HEK293 (cell line): ENCODE data around the gene PTTG1.

Source experiments
- CTCF ChIA-PET: fragments of 350-600 bp; formaldehyde crosslinking; extraction: SDS; loops from one replicate; lab custom pipeline; 2021; ENCODE audit warnings: antibody characterized with exemption; lab: Yijun Ruan, JAX
- POLR2A ChIA-PET: fragments of 300-600 bp; formaldehyde crosslinking; extraction: SDS; loops from one replicate; lab custom pipeline; 2020; ENCODE audit warnings: antibody characterized with exemption, inconsistent platforms; lab: Yijun Ruan, JAX
- H3K27ac ChIP-seq: fragments of 200-500 bp; sonication (Bioruptor generic); 2 replicates; pipeline ENCODE4 v1.5.1; 2014; ENCODE audit warnings: low read depth, low read length, control low read depth, inconsistent platforms; ENCODE audit errors: extremely low read depth
- H3K36me3 ChIP-seq, 2 experiments: fragments of 200-500 bp in 1 of 2; sonication (Bioruptor generic) in 1 of 2; 1 replicate in 1 of 2; 2 replicates in 1 of 2; pipeline ENCODE4 v1.5.1; 2014 to 2017; ENCODE audit warnings: inconsistent platforms in 2 of 2, low read length in 2 of 2; ENCODE audit not compliant: control insufficient read depth in 2 of 2, insufficient read depth in 1 of 2
- H3K4me1 ChIP-seq: fragments of 200-500 bp; sonication (Bioruptor generic); 2 replicates; pipeline ENCODE4 v1.5.1; 2014; ENCODE audit warnings: mild to moderate bottlenecking, low read length, inconsistent platforms; ENCODE audit not compliant: control insufficient read depth, insufficient read depth
- H3K4me3 ChIP-seq: 2 replicates; pipeline ENCODE4 v1.5.1; 2011; ENCODE audit warnings: low read depth, mild to moderate bottlenecking, control low read depth, low read length, moderate library complexity
- H3K9me3 ChIP-seq: fragments of 200-500 bp; sonication (Bioruptor generic); 2 replicates; pipeline ENCODE4 v1.5.1; 2014; ENCODE audit warnings: low read depth, low read length, inconsistent platforms; ENCODE audit not compliant: control insufficient read depth, insufficient read depth
- BCL11B ChIP-seq: fragments of 450-650 bp; formaldehyde crosslinking; IDR thresholded peaks from 2 replicates; pipeline ENCODE4 v1.5.1; 2016; ENCODE audit warnings: low read depth, missing biosample characterization, missing genetic modification characterization
- GLIS1 ChIP-seq: fragments of 450-650 bp; formaldehyde crosslinking; IDR thresholded peaks from 2 replicates; pipeline ENCODE4 v1.5.1; 2016; ENCODE audit warnings: missing biosample characterization, missing genetic modification characterization
- KLF9 ChIP-seq: fragments of 450-650 bp; formaldehyde crosslinking; IDR thresholded peaks from 2 replicates; pipeline ENCODE4 v1.5.1; 2016; ENCODE audit warnings: missing biosample characterization, missing genetic modification characterization, low read depth
- PRDM1 ChIP-seq: fragments of 450-650 bp; formaldehyde crosslinking; IDR thresholded peaks from 2 replicates; pipeline ENCODE4; 2016; ENCODE audit warnings: missing biosample characterization, missing genetic modification characterization
- REPIN1 ChIP-seq: fragments of 450-650 bp; formaldehyde crosslinking; IDR thresholded peaks from 2 replicates; pipeline ENCODE4 v1.5.1; 2017; ENCODE audit warnings: missing biosample characterization, missing genetic modification characterization, low read depth
- TCF7L2 ChIP-seq: IDR thresholded peaks from 2 replicates; pipeline ENCODE4 v1.6.1; 2011; ENCODE audit warnings: low read depth, mild to moderate bottlenecking, inconsistent platforms, low read length, moderate library complexity, borderline replicate concordance
- TRIM28 ChIP-seq: IDR thresholded peaks from 2 replicates; pipeline ENCODE4 v1.6.1; 2011; ENCODE audit warnings: low read length, control low read depth, borderline replicate concordance
- ZNF132 ChIP-seq: fragments of 450-650 bp; formaldehyde crosslinking; IDR thresholded peaks from 2 replicates; pipeline ENCODE4 v1.5.1; 2017; ENCODE audit warnings: missing biosample characterization, missing genetic modification characterization, borderline replicate concordance
- ZNF169 ChIP-seq: fragments of 450-650 bp; formaldehyde crosslinking; IDR thresholded peaks from 2 replicates; pipeline ENCODE4 v1.5.1; 2016; ENCODE audit warnings: missing biosample characterization, missing genetic modification characterization
- ZNF175 ChIP-seq: fragments of 450-650 bp; formaldehyde crosslinking; IDR thresholded peaks from 2 replicates; pipeline ENCODE4 v1.5.1; 2016; ENCODE audit warnings: missing biosample characterization, missing genetic modification characterization
- ZNF2 ChIP-seq: fragments of 450-650 bp; formaldehyde crosslinking; IDR thresholded peaks from 2 replicates; pipeline ENCODE4 v1.5.1; 2016; ENCODE audit warnings: missing biosample characterization, missing genetic modification characterization
- ZNF24 ChIP-seq: fragments of 450-650 bp; formaldehyde crosslinking; IDR thresholded peaks from 2 replicates; pipeline ENCODE4 v1.5.1; 2016; ENCODE audit warnings: missing biosample characterization, missing genetic modification characterization
- ZNF302 ChIP-seq: fragments of 450-650 bp; formaldehyde crosslinking; IDR thresholded peaks from 2 replicates; pipeline ENCODE4 v1.5.1; 2016; ENCODE audit warnings: missing biosample characterization, missing genetic modification characterization, low read depth
- ZNF311 ChIP-seq: fragments of 450-650 bp; formaldehyde crosslinking; IDR thresholded peaks from 2 replicates; pipeline ENCODE4 v1.5.1; 2017; ENCODE audit warnings: missing biosample characterization, missing genetic modification characterization, borderline replicate concordance
- ZNF394 ChIP-seq: fragments of 450-650 bp; formaldehyde crosslinking; IDR thresholded peaks from 2 replicates; pipeline ENCODE4 v1.5.1; 2016; ENCODE audit warnings: missing biosample characterization, missing genetic modification characterization, mild to moderate bottlenecking, moderate library complexity, borderline replicate concordance
- ZNF404 ChIP-seq: fragments of 450-650 bp; formaldehyde crosslinking; IDR thresholded peaks from 2 replicates; pipeline ENCODE4 v1.5.1; 2017; ENCODE audit warnings: missing biosample characterization, missing genetic modification characterization
- ZNF426 ChIP-seq: fragments of 450-650 bp; formaldehyde crosslinking; IDR thresholded peaks from 2 replicates; pipeline ENCODE4 v1.5.1; 2017; ENCODE audit warnings: missing biosample characterization, missing genetic modification characterization, mild to moderate bottlenecking, inconsistent platforms, moderate library complexity
- ZNF544 ChIP-seq: fragments of 450-650 bp; formaldehyde crosslinking; IDR thresholded peaks from 2 replicates; pipeline ENCODE4 v1.5.0; 2017; ENCODE audit warnings: missing biosample characterization, missing genetic modification characterization
- ZNF600 ChIP-seq: fragments of 450-650 bp; formaldehyde crosslinking; IDR thresholded peaks from 2 replicates; pipeline ENCODE4 v1.5.1; 2016; ENCODE audit warnings: missing biosample characterization, missing genetic modification characterization
- ZNF623 ChIP-seq: fragments of 450-650 bp; formaldehyde crosslinking; IDR thresholded peaks from 2 replicates; pipeline ENCODE4 v1.5.1; 2016; ENCODE audit warnings: missing biosample characterization, missing genetic modification characterization
- ZNF629 ChIP-seq: fragments of 450-650 bp; formaldehyde crosslinking; IDR thresholded peaks from 2 replicates; pipeline ENCODE4 v1.5.1; 2017; ENCODE audit warnings: missing biosample characterization, missing genetic modification characterization
- ZNF707 ChIP-seq: fragments of 450-650 bp; formaldehyde crosslinking; IDR thresholded peaks from 2 replicates; pipeline ENCODE4 v1.5.1; 2016; ENCODE audit warnings: missing biosample characterization, missing genetic modification characterization
- ZNF776 ChIP-seq: fragments of 450-650 bp; formaldehyde crosslinking; IDR thresholded peaks from 2 replicates; pipeline ENCODE4 v1.5.0; 2017; ENCODE audit warnings: missing biosample characterization, missing genetic modification characterization, borderline replicate concordance
- TF ChIP-seq, protein P1 (sequence below): fragments of 450-650 bp; formaldehyde crosslinking; IDR thresholded peaks from 2 replicates; pipeline ENCODE4 v1.5.1; 2016; ENCODE audit warnings: missing biosample characterization, missing genetic modification characterization, low read depth
- TF ChIP-seq, protein P2 (sequence below): fragments of 450-650 bp; IDR thresholded peaks from 2 replicates; pipeline ENCODE4 v1.5.1; 2018; ENCODE audit warnings: missing biosample characterization, missing genetic modification characterization
- TF ChIP-seq, protein P3 (sequence below): fragments of 450-650 bp; formaldehyde crosslinking; IDR thresholded peaks from 2 replicates; pipeline ENCODE4 v1.5.1; 2017; ENCODE audit warnings: missing biosample characterization, missing genetic modification characterization
- TF ChIP-seq, protein P4 (sequence below): fragments of 450-650 bp; formaldehyde crosslinking; IDR thresholded peaks from 2 replicates; pipeline ENCODE4 v1.5.1; 2016; ENCODE audit warnings: missing biosample characterization, missing genetic modification characterization
- TF ChIP-seq, protein P5 (sequence below): fragments of 450-650 bp; formaldehyde crosslinking; IDR thresholded peaks from 2 replicates; pipeline ENCODE4 v1.5.1; 2017; ENCODE audit warnings: missing biosample characterization, missing genetic modification characterization

Gene PTTG1

DNA sequence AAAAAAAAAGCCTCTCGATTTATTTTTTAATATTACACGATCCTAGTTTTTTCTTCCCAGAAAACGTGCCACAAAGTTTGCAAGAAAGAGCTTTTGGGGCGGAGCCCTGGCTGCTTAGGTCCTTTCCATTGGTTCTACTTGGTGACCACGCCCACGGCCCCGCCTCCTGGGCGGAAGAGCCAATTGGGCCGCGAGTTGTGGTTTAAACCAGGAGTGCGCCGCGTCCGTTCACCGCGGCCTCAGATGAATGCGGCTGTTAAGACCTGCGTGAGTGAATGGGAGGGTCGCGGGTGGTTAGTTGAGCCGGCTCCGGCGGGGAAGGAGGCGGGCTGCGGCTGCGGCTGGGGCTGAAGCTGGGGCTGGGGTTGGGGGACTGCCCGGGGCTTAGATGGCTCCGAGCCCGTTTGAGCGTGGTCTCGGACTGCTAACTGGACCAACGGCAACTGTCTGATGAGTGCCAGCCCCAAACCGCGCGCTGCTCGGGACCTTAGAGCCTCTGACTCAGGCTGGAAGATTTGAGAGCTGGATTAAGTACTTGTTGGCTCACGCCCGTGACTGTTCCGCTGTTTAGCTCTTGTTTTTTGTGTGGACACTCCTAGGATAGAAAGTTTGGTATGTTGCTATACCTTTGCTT lies at the start of gene PTTG1 (continued):
- no peak for TF ChIP-seq ZNF175 (tag by site-specific recombination)
- no peak for TF ChIP-seq TRIM28
- peak; percentile 89 for TF ChIP-seq ZNF600 (tag by site-specific recombination)
- TF ChIP-seq, protein P1, sequence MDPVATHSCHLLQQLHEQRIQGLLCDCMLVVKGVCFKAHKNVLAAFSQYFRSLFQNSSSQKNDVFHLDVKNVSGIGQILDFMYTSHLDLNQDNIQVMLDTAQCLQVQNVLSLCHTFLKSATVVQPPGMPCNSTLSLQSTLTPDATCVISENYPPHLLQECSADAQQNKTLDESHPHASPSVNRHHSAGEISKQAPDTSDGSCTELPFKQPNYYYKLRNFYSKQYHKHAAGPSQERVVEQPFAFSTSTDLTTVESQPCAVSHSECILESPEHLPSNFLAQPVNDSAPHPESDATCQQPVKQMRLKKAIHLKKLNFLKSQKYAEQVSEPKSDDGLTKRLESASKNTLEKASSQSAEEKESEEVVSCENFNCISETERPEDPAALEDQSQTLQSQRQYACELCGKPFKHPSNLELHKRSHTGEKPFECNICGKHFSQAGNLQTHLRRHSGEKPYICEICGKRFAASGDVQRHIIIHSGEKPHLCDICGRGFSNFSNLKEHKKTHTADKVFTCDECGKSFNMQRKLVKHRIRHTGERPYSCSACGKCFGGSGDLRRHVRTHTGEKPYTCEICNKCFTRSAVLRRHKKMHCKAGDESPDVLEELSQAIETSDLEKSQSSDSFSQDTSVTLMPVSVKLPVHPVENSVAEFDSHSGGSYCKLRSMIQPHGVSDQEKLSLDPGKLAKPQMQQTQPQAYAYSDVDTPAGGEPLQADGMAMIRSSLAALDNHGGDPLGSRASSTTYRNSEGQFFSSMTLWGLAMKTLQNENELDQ (tag by site-specific recombination): no peak
- no peak for TF ChIP-seq ZNF302
- no peak for TF ChIP-seq ZNF311 (tag by site-specific recombination)
- TF ChIP-seq ZNF24: no peak
- no peak for TF ChIP-seq PRDM1 (tag by site-specific recombination)
- TF ChIP-seq ZNF623 (tag by site-specific recombination): no peak
- TF ChIP-seq TCF7L2: no peak
- TF ChIP-seq ZNF544: no peak

DNA sequence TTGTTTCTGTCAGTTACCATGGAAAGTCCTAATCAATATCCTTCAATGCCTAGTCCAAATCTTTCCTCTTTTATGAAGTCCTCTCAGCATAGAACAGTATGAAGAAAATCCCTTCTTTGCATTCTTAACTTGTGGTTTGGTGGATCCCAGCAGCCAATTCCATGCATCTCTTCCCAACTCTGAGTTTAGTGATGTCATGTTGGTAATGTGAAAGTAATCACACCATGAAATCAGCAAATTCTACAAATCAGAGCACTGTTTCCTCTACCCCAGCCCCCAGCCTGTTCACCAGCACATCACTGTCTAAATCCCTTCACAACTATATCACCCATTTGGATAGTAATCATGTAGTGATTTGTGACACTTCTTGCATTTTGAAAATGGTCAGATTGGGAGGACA lies 46.5 kb upstream of the PTTG1 start:
- no peaks in the 10 kb centered on the region for H3K36me3 ChIP-seq
- no peaks in the 10 kb centered on the region for H3K4me1 ChIP-seq
- H3K27ac ChIP-seq: no peak overlapping the region
- ChIA-PET POLR2A (no interaction called here), CTCF (no interaction called here)
- H3K4me3 ChIP-seq: no peak overlapping the region
- no peaks in the 10 kb centered on the region for H3K9me3 ChIP-seq
- TF ChIP-seq ZNF776 (tag by site-specific recombination): no peak
- TF ChIP-seq KLF9 (tag by site-specific recombination): no peak
- no peak for TF ChIP-seq ZNF629 (tag by site-specific recombination)
- no peak for TF ChIP-seq BCL11B (tag by site-specific recombination)
- no peak for TF ChIP-seq ZNF544
- TF ChIP-seq GLIS1 (tag by site-specific recombination): no peak
- no peak for TF ChIP-seq ZNF132 (tag by site-specific recombination)
- TF ChIP-seq ZNF707 (tag by site-specific recombination): no peak
- TF ChIP-seq ZNF404 (tag by site-specific recombination): no peak
- no peak for TF ChIP-seq ZNF394 (tag by site-specific recombination)
- TF ChIP-seq, protein P2, sequence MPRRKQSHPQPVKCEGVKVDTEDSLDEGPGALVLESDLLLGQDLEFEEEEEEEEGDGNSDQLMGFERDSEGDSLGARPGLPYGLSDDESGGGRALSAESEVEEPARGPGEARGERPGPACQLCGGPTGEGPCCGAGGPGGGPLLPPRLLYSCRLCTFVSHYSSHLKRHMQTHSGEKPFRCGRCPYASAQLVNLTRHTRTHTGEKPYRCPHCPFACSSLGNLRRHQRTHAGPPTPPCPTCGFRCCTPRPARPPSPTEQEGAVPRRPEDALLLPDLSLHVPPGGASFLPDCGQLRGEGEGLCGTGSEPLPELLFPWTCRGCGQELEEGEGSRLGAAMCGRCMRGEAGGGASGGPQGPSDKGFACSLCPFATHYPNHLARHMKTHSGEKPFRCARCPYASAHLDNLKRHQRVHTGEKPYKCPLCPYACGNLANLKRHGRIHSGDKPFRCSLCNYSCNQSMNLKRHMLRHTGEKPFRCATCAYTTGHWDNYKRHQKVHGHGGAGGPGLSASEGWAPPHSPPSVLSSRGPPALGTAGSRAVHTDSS (tag by site-specific recombination): no peak
- TF ChIP-seq, protein P3, sequence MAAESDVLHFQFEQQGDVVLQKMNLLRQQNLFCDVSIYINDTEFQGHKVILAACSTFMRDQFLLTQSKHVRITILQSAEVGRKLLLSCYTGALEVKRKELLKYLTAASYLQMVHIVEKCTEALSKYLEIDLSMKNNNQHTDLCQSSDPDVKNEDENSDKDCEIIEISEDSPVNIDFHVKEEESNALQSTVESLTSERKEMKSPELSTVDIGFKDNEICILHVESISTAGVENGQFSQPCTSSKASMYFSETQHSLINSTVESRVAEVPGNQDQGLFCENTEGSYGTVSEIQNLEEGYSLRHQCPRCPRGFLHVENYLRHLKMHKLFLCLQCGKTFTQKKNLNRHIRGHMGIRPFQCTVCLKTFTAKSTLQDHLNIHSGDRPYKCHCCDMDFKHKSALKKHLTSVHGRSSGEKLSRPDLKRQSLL (tag by site-specific recombination): no peak
- TF ChIP-seq ZNF169 (tag by site-specific recombination): no peak
- no peak for TF ChIP-seq ZNF2
- no peak for TF ChIP-seq ZNF426
- no peak for TF ChIP-seq REPIN1
- TF ChIP-seq, protein P4, sequence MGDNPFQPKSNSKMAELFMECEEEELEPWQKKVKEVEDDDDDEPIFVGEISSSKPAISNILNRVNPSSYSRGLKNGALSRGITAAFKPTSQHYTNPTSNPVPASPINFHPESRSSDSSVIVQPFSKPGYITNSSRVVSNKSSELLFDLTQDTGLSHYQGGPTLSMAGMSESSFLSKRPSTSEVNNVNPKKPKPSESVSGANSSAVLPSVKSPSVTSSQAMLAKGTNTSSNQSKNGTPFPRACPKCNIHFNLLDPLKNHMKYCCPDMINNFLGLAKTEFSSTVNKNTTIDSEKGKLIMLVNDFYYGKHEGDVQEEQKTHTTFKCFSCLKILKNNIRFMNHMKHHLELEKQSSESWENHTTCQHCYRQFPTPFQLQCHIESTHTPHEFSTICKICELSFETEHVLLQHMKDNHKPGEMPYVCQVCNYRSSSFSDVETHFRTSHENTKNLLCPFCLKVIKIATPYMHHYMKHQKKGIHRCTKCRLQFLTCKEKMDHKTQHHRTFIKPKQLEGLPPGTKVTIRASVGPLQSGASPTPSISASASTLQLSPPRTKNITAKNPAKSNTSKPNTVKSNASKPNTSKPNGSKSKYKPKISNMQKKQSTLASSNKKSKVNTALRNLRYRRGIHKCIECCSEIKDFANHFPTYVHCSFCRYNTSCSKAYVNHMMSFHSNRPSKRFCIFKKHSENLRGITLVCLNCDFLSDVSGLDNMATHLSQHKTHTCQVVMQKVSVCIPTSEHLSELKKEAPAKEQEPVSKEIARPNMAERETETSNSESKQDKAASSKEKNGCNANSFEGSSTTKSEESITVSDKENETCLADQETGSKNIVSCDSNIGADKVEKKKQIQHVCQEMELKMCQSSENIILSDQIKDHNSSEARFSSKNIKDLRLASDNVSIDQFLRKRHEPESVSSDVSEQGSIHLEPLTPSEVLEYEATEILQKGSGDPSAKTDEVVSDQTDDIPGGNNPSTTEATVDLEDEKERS: no peak
- TF ChIP-seq, protein P5, sequence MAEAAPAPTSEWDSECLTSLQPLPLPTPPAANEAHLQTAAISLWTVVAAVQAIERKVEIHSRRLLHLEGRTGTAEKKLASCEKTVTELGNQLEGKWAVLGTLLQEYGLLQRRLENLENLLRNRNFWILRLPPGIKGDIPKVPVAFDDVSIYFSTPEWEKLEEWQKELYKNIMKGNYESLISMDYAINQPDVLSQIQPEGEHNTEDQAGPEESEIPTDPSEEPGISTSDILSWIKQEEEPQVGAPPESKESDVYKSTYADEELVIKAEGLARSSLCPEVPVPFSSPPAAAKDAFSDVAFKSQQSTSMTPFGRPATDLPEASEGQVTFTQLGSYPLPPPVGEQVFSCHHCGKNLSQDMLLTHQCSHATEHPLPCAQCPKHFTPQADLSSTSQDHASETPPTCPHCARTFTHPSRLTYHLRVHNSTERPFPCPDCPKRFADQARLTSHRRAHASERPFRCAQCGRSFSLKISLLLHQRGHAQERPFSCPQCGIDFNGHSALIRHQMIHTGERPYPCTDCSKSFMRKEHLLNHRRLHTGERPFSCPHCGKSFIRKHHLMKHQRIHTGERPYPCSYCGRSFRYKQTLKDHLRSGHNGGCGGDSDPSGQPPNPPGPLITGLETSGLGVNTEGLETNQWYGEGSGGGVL (tag by site-specific recombination): no peak
